OCI-LY3 (cell line): ENCODE results near the gene STYK1.

Experiments used
- H2AFZ ChIP-seq: fragments of 200-600, 300-600 bp; shearing (Covaris generic); 2 replicates; pipeline ENCODE4 v1.6.0; 2014; ENCODE audit warnings: antibody characterized with exemption, low read depth, low read length
- H3K27ac ChIP-seq: fragments of 200-600, 300-600 bp; sonication (generic); 2 replicates; pipeline ENCODE4 v1.5.1; 2014; ENCODE audit warnings: mild to moderate bottlenecking, low read length, moderate library complexity, mixed read lengths
- H3K27me3 ChIP-seq: fragments of 200-600, 300-600 bp; sonication (generic); 2 replicates; pipeline ENCODE4 v1.6.1; 2014; ENCODE audit warnings: low read depth, low read length, mixed read lengths
- H3K36me3 ChIP-seq: fragments of 200-600, 300-600 bp; sonication (generic); replicated peaks from 2 replicates; pipeline ENCODE3; 2014; ENCODE audit warnings: low read depth, low read length, mixed read lengths
- H3K4me1 ChIP-seq: fragments of 300-600, 200-600 bp; sonication (generic); 2 replicates; pipeline ENCODE4 v1.6.1; 2014; ENCODE audit warnings: low read length, mixed read lengths
- H3K4me2 ChIP-seq: fragments of 200-600, 300-600 bp; sonication (generic); 2 replicates; pipeline ENCODE4 v1.6.1; 2014; ENCODE audit warnings: low read length, mixed read lengths
- H3K4me3 ChIP-seq: fragments of 300-600, 200-600 bp; sonication (generic); 2 replicates; pipeline ENCODE4 v1.5.1; 2014; ENCODE audit warnings: antibody characterized with exemption, mild to moderate bottlenecking, low read length, moderate library complexity
- H3K79me2 ChIP-seq: fragments of 300-600, 200-600 bp; shearing (Covaris generic); 2 replicates; pipeline ENCODE4 v1.6.1; 2014; ENCODE audit warnings: mild to moderate bottlenecking, low read length, mixed read lengths
- H3K9ac ChIP-seq: fragments of 300-600, 200-600 bp; shearing (Covaris generic); 2 replicates; pipeline ENCODE4 v1.6.0; 2014; ENCODE audit warnings: mild to moderate bottlenecking, low read length, moderate library complexity
- H3K9me3 ChIP-seq: fragments of 200-600, 300-600 bp; shearing (Covaris generic); 2 replicates; pipeline ENCODE4 v1.6.1; 2014; ENCODE audit warnings: low read length, mixed read lengths; ENCODE audit not compliant: insufficient read depth
- H4K20me1 ChIP-seq: fragments of 200-600, 300-600 bp; sonication (generic); 2 replicates; pipeline ENCODE4 v1.6.1; 2016; ENCODE audit warnings: low read length, mixed read lengths; ENCODE audit not compliant: insufficient read depth
- EZH2phosphoT487 ChIP-seq: fragments of 200-600 bp; shearing (Covaris generic); IDR thresholded peaks from 2 replicates; pipeline ENCODE4 v1.6.1; 2018; ENCODE audit warnings: antibody characterized with exemption, mixed run types, low read depth
- TF ChIP-seq, protein P1 (sequence below): fragments of 200-600, 300-600 bp; sonication (generic); IDR thresholded peaks from 2 replicates; pipeline ENCODE4 v1.5.1; 2014; ENCODE audit warnings: antibody characterized with exemption, low read length, low read depth

Gene STYK1

DNA sequence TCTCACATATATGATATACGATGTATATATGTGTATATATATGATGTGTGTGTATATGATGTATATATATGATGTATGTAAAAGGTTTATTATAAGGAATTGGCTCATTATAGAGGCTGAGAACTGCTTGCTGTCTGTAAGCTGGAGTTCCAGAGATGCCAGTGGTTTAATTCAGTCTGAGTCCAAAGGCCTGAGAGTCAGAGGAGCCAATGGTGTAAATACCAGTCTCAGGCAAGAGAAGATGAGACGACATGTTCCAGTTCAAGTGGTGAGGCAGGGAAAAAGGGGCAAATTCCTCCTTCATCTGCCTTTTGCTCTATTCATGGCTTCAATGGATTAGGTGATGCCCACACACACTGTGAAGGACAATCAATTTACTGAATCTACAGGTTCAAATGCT, 17.1 kb upstream of the STYK1 start:
- Histone ChIP-seq H2AFZ (no peak overlapping the region), H3K4me1 (no peaks in the 10 kb centered on the region), H3K36me3 (peaks cover 10% of the 10 kb centered on the region), H3K79me2 (no peaks in the 10 kb centered on the region), H3K9ac (no peak overlapping the region), H4K20me1 (no peaks in the 10 kb centered on the region), H3K27ac (no peak overlapping the region), H3K9me3 (no peaks in the 10 kb centered on the region), H3K4me3 (no peak overlapping the region), H3K4me2 (no peak overlapping the region), H3K27me3 (no peaks in the 10 kb centered on the region)
- TF ChIP-seq, protein P1, sequence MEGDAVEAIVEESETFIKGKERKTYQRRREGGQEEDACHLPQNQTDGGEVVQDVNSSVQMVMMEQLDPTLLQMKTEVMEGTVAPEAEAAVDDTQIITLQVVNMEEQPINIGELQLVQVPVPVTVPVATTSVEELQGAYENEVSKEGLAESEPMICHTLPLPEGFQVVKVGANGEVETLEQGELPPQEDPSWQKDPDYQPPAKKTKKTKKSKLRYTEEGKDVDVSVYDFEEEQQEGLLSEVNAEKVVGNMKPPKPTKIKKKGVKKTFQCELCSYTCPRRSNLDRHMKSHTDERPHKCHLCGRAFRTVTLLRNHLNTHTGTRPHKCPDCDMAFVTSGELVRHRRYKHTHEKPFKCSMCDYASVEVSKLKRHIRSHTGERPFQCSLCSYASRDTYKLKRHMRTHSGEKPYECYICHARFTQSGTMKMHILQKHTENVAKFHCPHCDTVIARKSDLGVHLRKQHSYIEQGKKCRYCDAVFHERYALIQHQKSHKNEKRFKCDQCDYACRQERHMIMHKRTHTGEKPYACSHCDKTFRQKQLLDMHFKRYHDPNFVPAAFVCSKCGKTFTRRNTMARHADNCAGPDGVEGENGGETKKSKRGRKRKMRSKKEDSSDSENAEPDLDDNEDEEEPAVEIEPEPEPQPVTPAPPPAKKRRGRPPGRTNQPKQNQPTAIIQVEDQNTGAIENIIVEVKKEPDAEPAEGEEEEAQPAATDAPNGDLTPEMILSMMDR, result no peak
- TF ChIP-seq EZH2phosphoT487, result no peak

DNA sequence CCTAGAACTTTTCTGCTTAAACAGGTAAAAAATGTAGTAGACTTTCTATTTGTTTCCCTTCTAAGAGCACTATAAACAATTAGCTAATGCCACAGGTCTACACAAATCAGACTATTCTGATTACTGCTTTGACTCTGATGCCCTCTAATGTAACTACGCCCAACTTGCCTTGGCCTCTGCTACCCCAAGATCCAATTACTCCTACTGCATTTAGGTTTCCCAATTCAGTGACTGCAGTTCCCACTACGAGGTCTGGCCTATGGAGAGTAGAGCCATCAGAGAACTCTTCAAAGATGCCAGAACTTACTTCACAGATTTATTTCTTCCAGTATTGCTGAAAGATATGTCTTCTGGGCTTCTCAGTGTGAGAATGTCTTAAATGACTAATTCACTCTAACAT, 15.3 kb upstream of the STYK1 start:
- Histone ChIP-seq H4K20me1 (no peaks in the 10 kb centered on the region), H3K36me3 (peaks cover 10% of the 10 kb centered on the region), H3K9ac (no peak overlapping the region), H3K4me2 (no peak overlapping the region), H3K27ac (no peak overlapping the region), H3K4me1 (no peaks in the 10 kb centered on the region), H3K27me3 (no peaks in the 10 kb centered on the region), H3K79me2 (no peaks in the 10 kb centered on the region), H3K9me3 (no peaks in the 10 kb centered on the region), H2AFZ (no peak overlapping the region), H3K4me3 (no peak overlapping the region)
- TF ChIP-seq, protein P1, result no peak
- TF ChIP-seq EZH2phosphoT487, result no peak

DNA sequence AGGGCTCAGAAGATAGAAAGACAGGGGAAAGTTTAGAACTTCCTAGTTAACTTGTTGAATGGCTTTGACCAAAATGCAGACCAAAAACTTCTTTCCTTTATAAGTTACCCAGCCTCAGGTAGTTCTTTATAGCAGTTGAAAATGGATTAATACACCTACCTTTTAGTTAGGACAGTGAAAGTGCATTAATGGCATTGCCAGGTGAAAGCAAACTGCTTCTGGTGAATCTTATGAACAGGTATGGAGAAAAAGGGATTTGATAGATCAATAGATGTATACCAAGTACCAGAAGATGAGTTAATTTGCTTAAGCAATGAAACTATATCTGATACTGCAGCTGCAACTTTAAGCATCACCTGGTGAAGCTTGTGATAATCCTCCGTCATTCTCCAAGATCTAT, 14.2 kb upstream of the STYK1 start:
- Histone ChIP-seq H3K27ac (no peak overlapping the region), H3K9me3 (no peaks in the 10 kb centered on the region), H3K4me1 (no peaks in the 10 kb centered on the region), H2AFZ (no peak overlapping the region), H3K9ac (no peak overlapping the region), H3K4me3 (no peak overlapping the region), H3K36me3 (peaks cover 7% of the 10 kb centered on the region), H4K20me1 (no peaks in the 10 kb centered on the region), H3K4me2 (no peak overlapping the region), H3K27me3 (no peaks in the 10 kb centered on the region), H3K79me2 (no peaks in the 10 kb centered on the region)
- no peak for TF ChIP-seq EZH2phosphoT487
- TF ChIP-seq, protein P1, result no peak

DNA sequence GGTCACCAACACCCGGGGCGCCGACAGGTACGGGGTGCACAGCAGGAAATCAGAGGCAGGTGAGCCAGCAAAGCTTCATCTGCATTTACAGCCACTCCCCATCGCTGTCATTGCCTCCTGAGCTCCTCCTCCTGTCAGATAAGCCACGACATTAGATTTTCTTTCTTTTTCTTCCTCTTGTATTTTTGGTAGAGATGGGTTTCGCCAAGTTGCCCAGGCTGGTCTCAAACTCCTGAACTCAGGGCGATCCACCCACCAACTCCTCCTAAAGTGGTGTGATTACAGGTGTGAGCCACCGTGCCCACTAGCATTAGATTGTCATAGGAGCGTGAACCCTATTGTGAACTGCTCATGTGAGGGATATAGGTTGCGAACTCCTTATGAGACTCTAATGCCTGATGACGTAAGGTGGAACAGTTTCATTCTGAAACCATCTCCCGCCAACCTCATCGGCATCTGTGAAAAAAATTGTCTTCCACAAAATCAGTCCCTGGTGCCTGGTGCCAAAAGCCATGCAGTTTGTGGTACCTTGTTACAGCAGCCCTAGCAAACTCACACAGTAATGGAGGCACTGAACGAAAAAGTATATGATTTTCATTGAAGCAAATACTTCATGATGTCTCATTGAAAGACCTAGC, 1.5 kb downstream of the STYK1 start:
- H3K4me2 ChIP-seq, result peak overlapping the region; percentile 91

More for the DNA sequence above, 1.5 kb downstream of the STYK1 start:
- Histone ChIP-seq H2AFZ (peak overlapping the region; percentile 17; the same call in 1 of the 2 replicates), H4K20me1 (no peaks in the 10 kb centered on the region), H3K9me3 (no peaks in the 10 kb centered on the region), H3K9ac (no peak overlapping the region; the same call in 1 of the 2 replicates), H3K79me2 (no peaks in the 10 kb centered on the region), H3K36me3 (no peaks in the 10 kb centered on the region), H3K27me3 (peaks cover 26% of the 10 kb centered on the region; the same call in 1 of the 2 replicates), H3K4me1 (peaks cover 25% of the 10 kb centered on the region), H3K27ac (no peak overlapping the region), H3K4me3 (peak overlapping the region; percentile 89)
- TF ChIP-seq EZH2phosphoT487, result no peak
- TF ChIP-seq, protein P1, result no peak
